HG02678 (cell line): ENCODE data around the gene CTR9.

ENCODE experiments used
- ATAC-seq: cut with Tn5 transposase; IDR thresholded peaks from one replicate; pipeline ENCODE4 v1.9.1; 2021; ENCODE audit warnings: mild to moderate bottlenecking, moderate library complexity; ENCODE audit not compliant: unreplicated experiment

The CTR9 gene

GRCh38 chr11:10779086-10779485, 28.0 kb downstream of the CTR9 start:
- no peak for ATAC-seq

GRCh38 chr11:10780040-10780439, 29.0 kb downstream of the CTR9 start:
- ATAC-seq, result no peak

- no peak for ATAC-seq
These were observed 33.4 kb downstream of the CTR9 start for GRCh38 chr11:10784232-10785145.

DNA sequence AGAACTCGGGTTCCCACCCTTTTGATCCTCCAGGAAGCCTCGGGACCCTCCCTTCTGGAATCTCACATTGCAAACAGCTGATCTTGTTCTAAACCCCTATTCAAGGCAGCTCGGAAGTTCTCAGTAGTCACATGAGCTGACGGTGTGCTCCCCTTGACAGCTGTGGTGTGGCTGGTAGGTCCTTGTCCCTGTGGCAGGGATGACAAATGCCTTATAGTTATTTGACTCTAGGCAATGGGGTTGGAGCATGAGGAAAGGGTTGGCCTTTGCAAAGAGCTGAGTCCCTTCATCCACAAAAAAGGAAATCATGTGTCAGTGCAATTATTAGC, 34.1 kb downstream of the CTR9 start:
- no peak for ATAC-seq

GRCh38 chr11:10786451-10786850, 35.4 kb downstream of the CTR9 start:
- no peak for ATAC-seq

GRCh38 chr11:10792385-10793068, 41.5 kb downstream of the CTR9 start:
- ATAC-seq, result peak; percentile 93

DNA sequence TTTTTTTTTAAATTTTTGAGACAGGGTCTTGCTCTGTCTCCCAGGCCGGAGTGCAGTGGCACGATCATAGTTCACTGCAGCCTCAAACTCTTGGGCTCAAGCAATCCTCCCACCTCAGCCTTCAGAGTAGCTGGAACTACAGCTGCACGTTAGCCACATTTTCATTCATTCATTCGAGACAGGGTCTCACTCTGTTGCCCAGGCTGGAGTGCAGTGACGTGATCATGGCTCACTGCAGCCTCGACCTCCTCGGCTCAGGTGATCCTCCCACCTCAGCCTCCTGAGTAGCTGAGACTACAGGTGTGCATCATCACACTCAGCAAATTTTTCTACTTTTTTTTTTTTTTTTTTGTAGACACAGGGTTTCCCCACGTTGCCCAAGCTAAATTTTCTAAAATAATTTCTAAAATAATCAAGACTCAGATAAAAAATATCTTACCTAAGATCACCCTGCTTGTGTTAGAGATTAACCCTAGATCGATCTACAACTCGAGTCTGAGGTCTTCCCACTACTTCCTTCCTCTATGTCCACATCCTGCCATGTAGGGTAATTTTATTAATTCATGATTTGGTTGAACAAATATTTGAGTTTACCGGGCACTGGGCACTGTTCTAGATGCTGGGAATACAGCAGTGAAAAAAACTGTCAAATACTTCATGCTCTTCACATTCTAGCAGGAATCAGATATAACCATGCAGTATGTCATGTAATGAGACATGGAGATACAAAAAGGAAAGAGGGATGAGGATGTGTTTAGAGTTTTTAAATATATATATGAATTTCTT, 42.6 kb downstream of the CTR9 start:
- no peak for ATAC-seq

DNA sequence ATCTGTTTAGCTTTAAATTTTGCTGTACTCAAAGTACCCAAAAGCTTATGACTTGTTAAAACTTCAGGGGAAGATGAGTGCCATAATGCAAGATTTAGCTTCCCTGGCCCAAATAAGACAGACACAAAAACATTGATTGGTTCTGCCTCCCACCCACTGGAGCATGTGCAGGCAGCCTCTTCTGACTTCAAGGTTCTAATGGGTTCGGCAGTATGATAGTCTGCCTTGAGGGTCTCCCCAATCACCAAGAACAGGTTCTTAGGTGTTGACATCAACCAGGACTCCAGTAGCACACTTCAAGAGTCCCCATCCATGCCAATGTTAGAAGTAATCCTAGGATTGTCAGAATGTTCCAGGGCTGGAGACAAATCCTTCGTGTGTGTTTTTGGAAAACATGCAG, 45.1 kb downstream of the CTR9 start:
- no peak for ATAC-seq

GRCh38 chr11:10797001-10797400, 46.0 kb downstream of the CTR9 start:
- no peak for ATAC-seq

- ATAC-seq, result no peak
These were observed 46.5 kb downstream of the CTR9 start for GRCh38 chr11:10797531-10797930.

DNA sequence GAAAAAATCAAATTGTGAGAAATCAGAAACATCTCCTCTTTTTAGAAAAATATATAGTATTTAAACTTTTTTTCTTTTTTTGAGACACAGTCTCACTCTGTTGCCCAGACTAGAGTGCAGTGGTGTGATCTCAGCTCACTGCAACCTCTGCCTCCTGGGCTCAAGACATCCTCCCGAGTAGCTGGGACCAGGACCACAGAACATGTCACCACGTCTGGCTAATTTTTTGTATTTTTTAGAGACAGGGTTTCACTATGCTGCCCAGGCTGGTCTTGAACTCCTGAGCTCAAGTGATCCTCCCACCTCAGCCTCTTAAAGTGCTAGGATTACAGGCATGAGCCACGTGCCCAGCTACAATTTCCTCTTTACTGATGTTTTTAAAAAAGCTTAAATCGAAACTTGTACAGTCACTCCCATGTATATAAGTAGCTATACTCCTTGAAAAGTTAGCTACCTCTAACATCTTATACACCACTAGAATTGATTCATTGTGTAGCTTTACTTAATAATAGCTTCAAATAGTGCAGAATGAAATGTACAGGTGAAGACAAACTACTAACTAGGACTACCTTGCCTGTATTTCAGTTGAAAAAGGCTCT, 47.4 kb downstream of the CTR9 start:
- ATAC-seq, result no peak

- ATAC-seq, result no peak
These were observed 49.2 kb downstream of the CTR9 start for GRCh38 chr11:10800292-10800691.

GRCh38 chr11:10803676-10804075, 52.6 kb downstream of the CTR9 start:
- no peak for ATAC-seq

GRCh38 chr11:10805741-10806140, 54.7 kb downstream of the CTR9 start:
- ATAC-seq, result no peak

DNA sequence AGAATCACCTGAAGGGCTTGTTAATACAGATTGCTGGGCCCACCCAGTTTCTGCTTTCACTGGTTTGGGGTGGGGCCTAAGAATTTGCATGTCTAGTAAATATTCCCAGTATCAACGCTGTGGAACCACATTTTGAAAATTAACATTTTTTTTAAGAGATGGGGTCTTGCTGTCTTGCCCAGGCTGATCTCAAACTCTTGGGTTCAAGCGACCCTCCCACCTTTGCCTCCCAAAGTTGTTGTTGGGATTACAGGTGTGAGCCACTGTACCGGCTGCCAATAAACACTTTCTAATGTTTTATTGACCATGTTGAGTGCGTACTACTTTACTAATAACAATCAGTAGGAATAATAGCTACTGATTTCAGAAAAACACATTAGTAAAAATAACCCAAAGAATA, 55.2 kb downstream of the CTR9 start:
- ATAC-seq, result no peak

GRCh38 chr11:10807493-10808234, 56.6 kb downstream of the CTR9 start:
- ATAC-seq, result peak; percentile 1

GRCh38 chr11:10808235-10808552, 57.1 kb downstream of the CTR9 start:
- no peak for ATAC-seq

GRCh38 chr11:10808553-10809372, 57.7 kb downstream of the CTR9 start, which contains the start of gene EIF4G2:
TSS of gene EIF4G2 (minus strand) at chr11:10808926.
- ATAC-seq, result peak; percentile 92

- peak; percentile 17 for ATAC-seq
These were observed 58.5 kb downstream of the CTR9 start for GRCh38 chr11:10809373-10810160.
